Osteocyte (in vitro differentiated cells): Measurements from ENCODE around the gene PRCD. TPM values are rescaled to one million over a fixed set of nuclear protein-coding genes. Genes with fewer than 3 reads are reported as not detected.
A peak's percentile ranks its signal among the peaks of the same experiment; 100 is the strongest.

Experiments used
- DNase-seq: peaks from one replicate; pipeline ENCODE4 v3.0.0; 2021; ENCODE audit warnings: mixed read lengths; ENCODE audit not compliant: unreplicated experiment; ENCODE audit errors: extremely low spot score
- H3K27ac Mint-ChIP-seq: one replicate; pipeline ENCODE4 v1.8.0; 2021; ENCODE audit warnings: mild to moderate bottlenecking, mixed read lengths; ENCODE audit not compliant: unreplicated experiment
- H3K27me3 Mint-ChIP-seq: one replicate; pipeline ENCODE4 v1.8.0; 2021; ENCODE audit warnings: mixed read lengths; ENCODE audit not compliant: unreplicated experiment
- H3K36me3 Mint-ChIP-seq: one replicate; pipeline ENCODE4 v1.8.0; 2021; ENCODE audit warnings: mixed read lengths; ENCODE audit not compliant: unreplicated experiment
- H3K4me1 Mint-ChIP-seq: one replicate; pipeline ENCODE4 v1.8.0; 2021; ENCODE audit warnings: mixed read lengths; ENCODE audit not compliant: unreplicated experiment
- H3K4me3 Mint-ChIP-seq: one replicate; pipeline ENCODE4 v1.8.0; 2021; ENCODE audit warnings: mild to moderate bottlenecking, moderate library complexity, mixed read lengths; ENCODE audit not compliant: unreplicated experiment
- H3K9me3 Mint-ChIP-seq: one replicate; pipeline ENCODE4 v1.8.0; 2021; ENCODE audit warnings: mixed read lengths; ENCODE audit not compliant: unreplicated experiment
- CTCF ChIP-seq: fragments of 200-600 bp; sonication (generic); IDR thresholded peaks from 2 replicates; pipeline ENCODE4 v1.5.0; 2021; ENCODE audit warnings: antibody characterized with exemption, mild to moderate bottlenecking, moderate library complexity
- total RNA-seq: library from RNA; stranded (reverse); gene quantifications from 2 replicates; pipeline ENCODE4 v1.2.1, GENCODE V29; 2021

PRCD gene
- total RNA-seq, 1 donor from 2014 or later, result 1.3 TPM

DNA sequence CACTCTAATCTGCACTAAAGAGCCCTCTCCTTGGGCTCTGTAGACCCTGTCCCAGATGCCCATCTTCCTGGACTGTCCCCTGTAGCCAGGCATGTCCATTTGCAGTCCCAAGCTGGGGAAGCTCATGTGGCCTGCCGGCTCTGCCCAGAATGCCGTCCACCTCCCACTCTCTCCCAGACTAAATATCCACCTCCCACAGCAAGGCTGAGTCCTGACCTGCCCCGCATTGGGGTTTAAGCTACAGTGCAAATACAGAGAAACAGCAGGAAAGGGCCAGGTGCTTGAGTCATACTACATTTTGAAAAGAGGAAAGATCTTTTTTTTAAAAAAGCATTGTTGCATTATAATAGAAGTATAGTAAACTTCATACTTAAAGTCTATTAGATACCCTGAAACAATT, 42.8 kb downstream of the PRCD start:
- Mint-ChIP-seq H3K27ac (no peak overlapping the region), H3K4me3 (no peak overlapping the region)

GRCh38 chr17:76584427-76585032, 44.7 kb downstream of the PRCD start:
- H3K4me1 Mint-ChIP-seq, result peaks cover 28% of the 10 kb centered on the region
- no peaks in the 10 kb centered on the region for H3K9me3 Mint-ChIP-seq
- H3K4me3 Mint-ChIP-seq, result peak overlapping the region; percentile 69
- no peaks in the 10 kb centered on the region for H3K36me3 Mint-ChIP-seq
- TF ChIP-seq CTCF, result no peak
- peaks cover 5% of the 10 kb centered on the region for H3K27me3 Mint-ChIP-seq
- H3K27ac Mint-ChIP-seq, result no peak overlapping the region
- DNase-seq, result no peak

More for the DNA sequence above, 42.8 kb downstream of the PRCD start:
- Mint-ChIP-seq H3K36me3 (no peaks in the 10 kb centered on the region), H3K27me3 (no peaks in the 10 kb centered on the region), H3K9me3 (no peaks in the 10 kb centered on the region), H3K4me1 (peaks cover 30% of the 10 kb centered on the region)
- no peak for DNase-seq
- TF ChIP-seq CTCF, result no peak

DNA sequence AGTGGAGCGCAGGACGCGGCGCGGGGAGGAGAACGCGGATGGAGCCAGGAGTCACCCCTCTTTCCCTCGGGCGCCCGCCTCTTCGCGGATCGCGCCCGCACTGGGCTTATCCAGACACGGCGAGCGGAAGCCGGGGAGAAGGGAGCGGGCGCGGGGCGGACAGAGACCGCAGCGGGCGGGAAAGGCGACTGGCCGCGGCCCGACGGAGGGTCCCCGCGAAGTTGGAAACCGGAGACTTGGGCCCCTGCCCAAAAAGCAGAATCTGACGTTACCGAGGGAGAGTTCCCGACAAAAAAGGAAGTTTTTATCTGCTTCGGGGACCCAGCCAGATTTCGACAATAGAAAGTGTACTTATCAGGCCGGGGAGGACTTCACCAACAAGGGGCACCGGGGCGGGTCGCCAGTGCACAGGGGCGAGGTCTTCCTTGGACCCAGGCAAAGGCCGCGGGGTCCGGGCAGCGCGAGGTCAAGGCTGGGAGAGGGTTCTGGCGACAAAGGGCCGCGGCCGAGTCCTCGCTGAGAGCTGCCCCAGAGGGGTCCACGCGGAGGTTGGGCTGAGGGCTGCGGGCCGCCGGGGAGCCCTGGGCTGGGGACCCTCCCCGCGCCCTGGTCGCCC, 45.3 kb downstream of the PRCD start:
- no peak for DNase-seq
- Mint-ChIP-seq H3K4me1 (peaks cover 22% of the 10 kb centered on the region), H3K36me3 (no peaks in the 10 kb centered on the region), H3K27me3 (peaks cover 6% of the 10 kb centered on the region), H3K4me3 (peak overlapping the region; percentile 69), H3K9me3 (no peaks in the 10 kb centered on the region), H3K27ac (no peak overlapping the region)
- TF ChIP-seq CTCF, result no peak

DNA sequence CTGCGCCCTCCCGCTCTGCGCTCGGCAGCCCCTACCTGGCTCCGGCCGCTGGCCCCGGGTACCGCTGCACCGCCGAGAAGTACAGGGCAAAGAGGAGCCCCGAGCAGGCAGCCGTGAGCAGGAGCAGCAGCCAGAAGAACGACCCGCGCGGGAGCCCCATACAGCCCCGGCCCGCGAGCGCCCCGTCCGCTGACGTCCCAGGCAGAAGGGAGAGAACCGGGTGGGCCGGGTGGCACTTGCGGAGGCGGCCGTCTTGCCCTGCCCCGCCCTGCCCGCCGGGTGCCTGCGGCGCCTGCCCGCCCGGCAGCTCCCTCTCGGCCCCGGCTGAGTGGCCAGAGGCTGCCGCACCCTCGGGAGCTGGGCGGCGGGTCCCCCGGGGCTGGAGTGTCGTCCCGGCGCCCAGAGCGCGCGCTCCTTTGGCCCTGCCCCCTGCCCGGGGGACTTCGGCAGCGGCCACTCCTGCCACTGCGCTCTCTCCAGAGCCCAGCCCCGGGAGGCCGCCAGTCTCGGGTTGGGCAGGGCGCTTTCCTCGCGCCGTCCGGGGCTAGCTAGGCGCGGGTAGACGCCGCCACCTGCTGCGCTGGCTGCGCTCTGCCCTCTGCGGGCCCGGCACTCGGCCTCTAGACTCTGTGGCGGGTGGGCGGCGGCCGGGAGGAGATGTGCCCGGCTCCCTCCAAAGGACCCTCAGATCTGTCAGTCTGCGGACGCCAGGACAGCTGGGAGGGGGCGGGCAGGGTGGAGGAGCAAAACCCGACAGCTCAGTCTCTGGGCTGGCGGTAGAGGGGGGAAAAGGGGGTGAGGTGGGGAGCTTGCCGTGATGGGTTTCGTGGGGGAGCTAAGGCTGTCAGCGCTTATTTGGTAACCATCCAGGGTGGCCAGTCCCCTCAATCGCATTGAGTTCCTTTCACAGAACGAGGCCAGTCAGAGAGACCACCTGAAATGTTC, 46.1 kb downstream of the PRCD start, which contains the start of gene ST6GALNAC2:
ST6GALNAC2 (minus strand) TSS at position 212 of the 945 bp plus-strand sequence; CDS start at position 160, 52 bp downstream.
- H3K9me3 Mint-ChIP-seq, result no peaks in the 10 kb centered on the region
- peak; percentile 87 for DNase-seq
- H3K4me3 Mint-ChIP-seq, result peak within 1 kb of the TSS; percentile 69

More for the DNA sequence above, 46.1 kb downstream of the PRCD start, which contains the start of gene ST6GALNAC2:
- H3K27ac Mint-ChIP-seq, result no peak within 1 kb of the TSS
- peak; percentile 28 for TF ChIP-seq CTCF
- peaks cover 15% of the 10 kb centered on the region for H3K4me1 Mint-ChIP-seq
- no peaks in the 10 kb centered on the region for H3K36me3 Mint-ChIP-seq
- H3K27me3 Mint-ChIP-seq, result peaks cover 6% of the 10 kb centered on the region
